Transverse colon (tissue), 4 donors: ENCODE measurements around the gene KCTD19. TPM values are rescaled to one million over a fixed set of nuclear protein-coding genes. Genes with fewer than 3 reads are reported as not detected.

Source experiments
- DNase-seq: peaks from one replicate; pipeline ENCODE4 v3.0.0-alpha.2; 2019
- H3K27ac ChIP-seq, 4 donors: fragments of 200-600 bp; sonication (generic); 2 replicates each; pipeline ENCODE4 v1.5.1; 2016 to 2018; ENCODE audit warnings: inconsistent platforms in 4 of 4
- H3K27me3 ChIP-seq: fragments of 200-600 bp; sonication (generic); 2 replicates; pipeline ENCODE4 v1.5.1; 2017; ENCODE audit warnings: inconsistent platforms
- H3K36me3 ChIP-seq, 4 donors: fragments of 200-600 bp; sonication (generic); 2 replicates each; pipeline ENCODE4 v1.5.1; 2017 to 2019; ENCODE audit warnings: inconsistent platforms in 4 of 4
- H3K4me1 ChIP-seq, 4 donors: fragments of 200-600 bp; sonication (generic); 2 replicates each; pipeline ENCODE4 v1.5.1; 2017 to 2020; ENCODE audit warnings: inconsistent platforms in 4 of 4
- H3K4me3 ChIP-seq, 4 donors: fragments of 200-600 bp; sonication (generic); 1 replicate in 1 of 4; 2 replicates in 3 of 4; pipeline versions ENCODE4 v1.5.1 to v1.6.1; 2017 to 2019; ENCODE audit warnings: inconsistent platforms in 4 of 4
- H3K9me3 ChIP-seq, 2 donors: fragments of 200-600 bp; sonication (generic); 2 replicates each; pipeline ENCODE4 v1.5.1; 2017 to 2019; ENCODE audit warnings: inconsistent platforms in 2 of 2
- EP300 ChIP-seq: sonication (generic); formaldehyde crosslinking; IDR thresholded peaks from one replicate; pipeline ENCODE4 v1.6.1; 2017; ENCODE audit warnings: antibody characterized with exemption, low read depth
- POLR2A ChIP-seq: fragments of 450-650 bp; IDR thresholded peaks from one replicate; pipeline ENCODE4 v1.6.1; 2016; ENCODE audit warnings: antibody characterized with exemption, mild to moderate bottlenecking, moderate library complexity
- POLR2AphosphoS5 ChIP-seq, 3 donors: sonication (generic); formaldehyde crosslinking; IDR thresholded peaks; one replicate each; pipeline ENCODE4 v1.6.1; 2016; ENCODE audit warnings: antibody characterized with exemption in 3 of 3
- WGBS, 2 donors: methylation state at CpG; one replicate each; pipeline ENCODE4 v1.1.5; 2018; ENCODE audit warnings: low coverage in 1 of 2; 5-methylcytosine and 5-hydroxymethylcytosine counted together
- in situ Hi-C, 4 donors: fragments of 200-750 bp; cut with MboI; loops; one replicate each; pipeline versions ENCODE4 v1.15.0 to v1.15.1; 2017; ENCODE audit warnings: low sequenced_read_pairs in 3 of 4, low pct_ligation_motif_present in 1 of 4, low pct_unique_long_range_greater_than_20kb in 1 of 4
- intact Hi-C: fragments of 100-400 bp; cut with DNase I; formaldehyde crosslinking; loops from one replicate; pipeline ENCODE4 v1.15.1; 2023; ENCODE audit warnings: low total_unique reads
- total RNA-seq, 4 donors: library from RNA; depleted of rRNA; stranded (reverse); fragments of >200 nt; gene quantifications; one replicate each; pipeline ENCODE4 v1.1.0, GENCODE V29; 2016
- TF ChIP-seq, protein P1 (sequence below), 5 experiments: fragments of 200-600 bp in 3 of 5; fragments of 450-650 bp in 2 of 5; sonication (generic) in 3 of 5; IDR thresholded peaks; 1 replicate in 2 of 5; 2 replicates in 3 of 5; pipeline ENCODE4 v1.5.1; 2016 to 2017; ENCODE audit warnings: antibody characterized with exemption in 5 of 5, inconsistent platforms in 3 of 5, mild to moderate bottlenecking in 2 of 5, moderate library complexity in 1 of 5

The KCTD19 gene
- total RNA-seq, 4 donors from 2014 or later = not detected

DNA sequence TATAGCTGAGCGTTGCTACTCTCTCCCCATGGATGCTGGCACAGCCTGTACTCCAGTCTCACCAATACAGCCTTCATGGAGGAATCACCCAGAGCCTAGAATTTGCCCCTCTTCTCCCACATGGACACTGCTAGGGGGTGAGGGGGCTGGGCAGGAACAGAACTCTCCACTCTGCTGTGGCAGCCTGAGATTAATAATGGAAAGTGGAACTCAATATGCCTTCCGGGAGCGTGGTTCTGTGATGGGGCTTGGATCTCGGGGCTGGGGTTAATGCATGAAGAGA is 76.6 kb downstream of the KCTD19 start:
- Histone ChIP-seq H3K4me3 (no peak overlapping the region), H3K36me3 (no peaks in the 10 kb centered on the region), H3K4me1 (peaks cover 17 to 28% (median 26%) of the 10 kb centered on the region in 4 donors), H3K27me3 (peaks cover 33% of the 10 kb centered on the region), H3K9me3 (no peaks in the 10 kb centered on the region), H3K27ac (no peak overlapping the region)
- intact Hi-C loops = no loop called here
- in situ Hi-C loops = no loop called here
- no peak for DNase-seq
- WGBS, 2 donors = 77 to 89% methylated on average over 3 to 4 of the region's 4 CpGs
- no peak for TF ChIP-seq EP300
- no peak for TF ChIP-seq POLR2AphosphoS5 (IDR thresholded peaks at IDR 0.05)
- no peak for TF ChIP-seq POLR2A
- TF ChIP-seq, protein P1, sequence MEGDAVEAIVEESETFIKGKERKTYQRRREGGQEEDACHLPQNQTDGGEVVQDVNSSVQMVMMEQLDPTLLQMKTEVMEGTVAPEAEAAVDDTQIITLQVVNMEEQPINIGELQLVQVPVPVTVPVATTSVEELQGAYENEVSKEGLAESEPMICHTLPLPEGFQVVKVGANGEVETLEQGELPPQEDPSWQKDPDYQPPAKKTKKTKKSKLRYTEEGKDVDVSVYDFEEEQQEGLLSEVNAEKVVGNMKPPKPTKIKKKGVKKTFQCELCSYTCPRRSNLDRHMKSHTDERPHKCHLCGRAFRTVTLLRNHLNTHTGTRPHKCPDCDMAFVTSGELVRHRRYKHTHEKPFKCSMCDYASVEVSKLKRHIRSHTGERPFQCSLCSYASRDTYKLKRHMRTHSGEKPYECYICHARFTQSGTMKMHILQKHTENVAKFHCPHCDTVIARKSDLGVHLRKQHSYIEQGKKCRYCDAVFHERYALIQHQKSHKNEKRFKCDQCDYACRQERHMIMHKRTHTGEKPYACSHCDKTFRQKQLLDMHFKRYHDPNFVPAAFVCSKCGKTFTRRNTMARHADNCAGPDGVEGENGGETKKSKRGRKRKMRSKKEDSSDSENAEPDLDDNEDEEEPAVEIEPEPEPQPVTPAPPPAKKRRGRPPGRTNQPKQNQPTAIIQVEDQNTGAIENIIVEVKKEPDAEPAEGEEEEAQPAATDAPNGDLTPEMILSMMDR (IDR thresholded peaks at IDR 0.05) = no peak

DNA sequence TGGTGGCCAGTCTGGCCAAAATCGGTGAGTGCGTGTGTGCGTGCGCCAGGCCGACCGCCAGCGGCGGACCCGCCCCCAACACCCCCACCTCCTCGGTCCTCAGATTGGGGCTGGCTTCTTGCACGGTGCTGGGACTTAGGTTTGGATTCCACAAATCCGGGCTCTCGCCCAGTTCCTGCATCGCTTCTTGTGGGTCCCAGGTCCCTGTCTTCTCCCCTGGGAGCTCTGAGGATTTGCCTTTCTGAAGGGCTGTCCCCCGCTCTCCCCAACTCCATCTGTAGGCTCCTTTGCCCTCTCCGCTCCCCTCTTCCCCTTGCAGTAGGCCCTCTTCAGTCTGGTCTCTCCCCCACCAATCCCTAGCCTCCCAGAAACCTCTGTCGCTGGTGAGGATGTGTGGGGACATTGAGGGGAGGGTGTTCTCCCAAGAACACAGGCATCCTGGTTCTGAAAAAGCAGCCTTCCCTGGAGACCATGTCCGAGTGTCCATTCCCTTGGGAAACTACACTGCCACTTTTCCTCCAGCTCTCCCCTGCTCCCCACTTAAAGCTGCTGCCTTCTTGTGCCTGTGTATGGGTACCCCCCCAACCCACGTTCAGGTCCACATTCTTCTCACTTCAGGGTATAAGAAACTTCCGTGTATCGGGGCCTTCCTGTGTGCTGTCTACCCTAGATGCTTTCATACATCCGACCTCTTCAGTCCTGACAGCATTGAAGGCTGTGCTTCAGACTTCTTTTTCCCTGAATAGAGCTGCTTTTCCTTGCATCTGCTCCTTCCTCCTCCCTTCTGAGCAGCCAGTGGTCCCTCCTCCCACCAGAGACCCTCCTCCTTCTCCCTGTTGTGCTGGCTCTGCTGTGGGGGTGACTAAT is 77.1 kb downstream of the KCTD19 start:
- 29 to 45% methylated on average over 2 to 20 of the region's 22 CpGs for WGBS, 2 donors
- Histone ChIP-seq H3K9me3 (no peaks in the 10 kb centered on the region), H3K4me3 (peak overlapping the region in 3 of 4 donors; percentile 27 to 84 (median 51)), H3K36me3 (no peaks in the 10 kb centered on the region), H3K4me1 (peaks cover 23 to 33% (median 32%) of the 10 kb centered on the region in 4 donors), H3K27me3 (peaks cover 33% of the 10 kb centered on the region), H3K27ac (no peak overlapping the region)
- in situ Hi-C loops = no loop called here
- no peak for TF ChIP-seq POLR2AphosphoS5 (IDR thresholded peaks at IDR 0.05)
- no peak for TF ChIP-seq EP300
- TF ChIP-seq, protein P1 (IDR thresholded peaks at IDR 0.05) = no peak
- TF ChIP-seq POLR2A = no peak
- DNase-seq = no peak
- intact Hi-C loops = no loop called here

DNA sequence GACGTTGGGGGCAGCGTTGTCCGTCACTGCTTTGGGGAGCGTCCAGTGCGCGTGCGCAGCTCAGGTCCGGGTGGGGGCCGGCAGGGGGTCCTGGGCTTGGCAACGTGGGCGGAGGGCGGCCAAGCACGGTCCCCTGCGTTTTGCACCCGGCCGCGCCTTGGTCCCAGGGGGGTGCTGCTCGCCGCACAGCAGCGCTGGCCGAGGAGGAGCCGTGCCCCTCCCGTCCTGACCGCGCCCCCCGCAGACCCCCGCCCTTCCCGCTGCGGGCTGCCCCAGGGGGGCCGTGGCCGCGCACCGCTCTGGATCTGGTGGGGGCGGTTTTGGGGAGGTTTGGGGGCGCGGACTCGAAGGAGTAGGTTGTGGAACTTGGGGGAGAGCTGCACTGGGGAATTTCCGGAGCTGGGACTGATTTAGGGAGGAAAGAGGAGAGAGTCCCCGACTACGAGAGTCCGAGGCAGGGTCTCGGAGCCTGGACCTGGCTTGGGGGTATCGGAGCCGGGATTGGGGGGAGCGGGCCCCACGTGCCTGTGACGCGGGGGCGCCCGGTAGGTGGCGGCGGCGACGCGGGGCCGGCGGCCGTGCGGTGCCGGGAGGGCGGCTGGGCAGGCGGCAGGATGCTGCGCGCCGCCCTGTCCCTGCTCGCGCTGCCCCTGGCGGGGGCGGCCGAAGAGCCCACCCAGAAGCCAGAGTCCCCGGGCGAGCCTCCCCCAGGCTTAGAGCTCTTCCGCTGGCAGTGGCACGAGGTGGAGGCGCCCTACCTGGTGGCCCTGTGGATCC is 78.0 kb downstream of the KCTD19 start, which contains the start of gene SLC9A5:
Gene SLC9A5 (plus strand): TSS at position 579 of the 777 bp plus-strand sequence. CDS start 36 bp downstream, at position 615.
- H3K27ac ChIP-seq = peak within 1 kb of the TSS; percentile 14 to 95 (median 94)
- intact Hi-C loops = no loop called here

DNA sequence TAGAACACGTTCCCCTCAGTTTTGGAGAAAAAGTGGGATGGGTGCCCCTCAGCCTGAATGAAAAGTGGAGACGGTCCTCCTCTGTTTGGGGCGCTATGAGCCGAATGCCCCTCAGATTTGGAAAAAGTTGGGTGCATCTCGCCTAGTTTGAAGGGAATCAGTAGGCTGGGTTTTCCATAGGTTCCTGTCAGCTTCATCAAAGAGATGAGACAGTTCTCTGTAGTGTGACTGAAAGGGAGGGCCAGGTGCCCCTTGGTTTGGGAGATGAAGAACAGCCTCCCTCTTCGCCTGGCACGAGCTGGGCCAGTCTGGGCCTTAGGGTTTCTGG is 78.5 kb downstream of the KCTD19 start:
- no peak for DNase-seq
- Histone ChIP-seq H3K27me3 (peaks cover 33% of the 10 kb centered on the region), H3K9me3 (no peaks in the 10 kb centered on the region), H3K36me3 (no peaks in the 10 kb centered on the region), H3K27ac (peak overlapping the region in 2 of 4 donors; percentile 94 to 95), H3K4me3 (peak overlapping the region; percentile 15 to 84 (median 39)), H3K4me1 (peaks cover 29 to 47% (median 42%) of the 10 kb centered on the region in 4 donors)
- intact Hi-C loops = no loop called here
- no peak for TF ChIP-seq POLR2AphosphoS5 (IDR thresholded peaks at IDR 0.05)
- no peak for TF ChIP-seq POLR2A
- no peak for TF ChIP-seq EP300
- TF ChIP-seq, protein P1 (IDR thresholded peaks at IDR 0.05) = no peak
- 4% methylated on average over 7 of the region's 7 CpGs; no CpG with 5 or more reads in 1 of the 2 donors for whole genome bisulfite sequencing, 2 donors
- in situ Hi-C loops = no loop called here

More for the DNA sequence above, 78.0 kb downstream of the KCTD19 start, which contains the start of gene SLC9A5:
- TF ChIP-seq, protein P1 (IDR thresholded peaks at IDR 0.05) = peak in 1 of 5 experiments; percentile 16
- no peak for TF ChIP-seq EP300
- 0 to 1% methylated on average over 8 to 60 of the region's 75 CpGs for WGBS, 2 donors
- Histone ChIP-seq H3K27me3 (peaks cover 33% of the 10 kb centered on the region), H3K4me1 (peaks cover 29 to 42% (median 39%) of the 10 kb centered on the region in 4 donors), H3K4me3 (peak within 1 kb of the TSS; percentile 15 to 84 (median 39)), H3K36me3 (no peaks in the 10 kb centered on the region), H3K9me3 (no peaks in the 10 kb centered on the region)
- DNase-seq = no peak
- in situ Hi-C loops = no loop called here
